Naive thymus-derived CD4-positive, alpha-beta T cell (primary cell): ENCODE results near the gene MPPED2. TPM values are rescaled to one million over a fixed set of nuclear protein-coding genes. Genes with fewer than 3 reads are reported as not detected.

Experiments
- ATAC-seq: fragments of 150-1000 bp; cut with Tn5 transposase; 2 replicates; pipeline ENCODE4 v1.10.0; 2021; ENCODE audit warnings: mild to moderate bottlenecking, moderate library complexity
- CTCF ChIA-PET: fragments of 350-600 bp; sonication (Branson Sonifier 250); formaldehyde crosslinking; loops from one replicate; lab custom pipeline; 2021; ENCODE audit warnings: antibody characterized with exemption; lab: Charles Lee
- POLR2A ChIA-PET: fragments of 350-600 bp; sonication (Branson Sonifier 250); formaldehyde crosslinking; loops from one replicate; lab custom pipeline; 2021; ENCODE audit warnings: antibody characterized with exemption, inconsistent platforms; lab: Charles Lee
- DNase-seq, 9 donors: peaks; one replicate each; pipeline versions ENCODE4 v3.0.0 to v3.0.0-alpha.2; 2020 to 2022; ENCODE audit warnings: mixed read lengths in 1 of 9
- H3K27ac ChIP-seq: one replicate; pipeline ENCODE4 v1.7.0; 2013; ENCODE audit warnings: mild to moderate bottlenecking, low read depth, low read length, moderate library complexity
- H3K27me3 ChIP-seq, 2 donors: one replicate each; pipeline ENCODE4 v1.7.0; 2013; ENCODE audit warnings: low read length in 2 of 2, mild to moderate bottlenecking in 2 of 2, moderate library complexity in 2 of 2; ENCODE audit not compliant: control insufficient read depth in 2 of 2, insufficient read depth in 2 of 2
- H3K36me3 ChIP-seq, 3 experiments: 1 replicate in 2 of 3; 2 replicates in 1 of 3; pipeline ENCODE4 v1.7.0; 2013; ENCODE audit warnings: low read length in 3 of 3, mild to moderate bottlenecking in 3 of 3, moderate library complexity in 1 of 3; ENCODE audit not compliant: insufficient read depth in 3 of 3, control insufficient read depth in 2 of 3
- H3K4me1 ChIP-seq, 2 donors: one replicate each; pipeline ENCODE4 v1.7.0; 2013; ENCODE audit warnings: low read length in 2 of 2, mild to moderate bottlenecking in 2 of 2, moderate library complexity in 1 of 2; ENCODE audit not compliant: control insufficient read depth in 2 of 2, insufficient read depth in 2 of 2
- H3K4me3 ChIP-seq: 2 replicates; pipeline ENCODE4 v1.7.0; 2013; ENCODE audit warnings: mild to moderate bottlenecking, low read length
- H3K9me3 ChIP-seq, 3 experiments: 1 replicate in 2 of 3; 2 replicates in 1 of 3; pipeline ENCODE4 v1.7.0; 2013; ENCODE audit warnings: low read length in 3 of 3; ENCODE audit not compliant: control insufficient read depth in 2 of 3
- H3K27ac Mint-ChIP-seq, 9 donors: one replicate each; pipeline ENCODE4 v1.8.0; 2020 to 2022; ENCODE audit warnings: mixed read lengths in 9 of 9, mild to moderate bottlenecking in 8 of 9, moderate library complexity in 5 of 9, inconsistent platforms in 2 of 9
- H3K27me3 Mint-ChIP-seq, 5 donors: one replicate each; pipeline ENCODE4 v1.8.0; 2021 to 2022; ENCODE audit warnings: mixed read lengths in 5 of 5, mild to moderate bottlenecking in 1 of 5
- H3K36me3 Mint-ChIP-seq, 5 donors: one replicate each; pipeline ENCODE4 v1.8.0; 2020 to 2022; ENCODE audit warnings: mixed read lengths in 5 of 5, mild to moderate bottlenecking in 3 of 5, inconsistent platforms in 1 of 5
- H3K4me1 Mint-ChIP-seq, 7 donors: one replicate each; pipeline ENCODE4 v1.8.0; 2020 to 2022; ENCODE audit warnings: mixed read lengths in 7 of 7, mild to moderate bottlenecking in 3 of 7, inconsistent platforms in 1 of 7
- H3K4me3 Mint-ChIP-seq, 10 donors: one replicate each; pipeline ENCODE4 v1.8.0; 2020 to 2022; ENCODE audit warnings: mild to moderate bottlenecking in 10 of 10, mixed read lengths in 10 of 10, moderate library complexity in 6 of 10, inconsistent platforms in 2 of 10
- H3K9me3 Mint-ChIP-seq, 11 donors: one replicate each; pipeline ENCODE4 v1.8.0; 2020 to 2022; ENCODE audit warnings: mixed read lengths in 11 of 11, mild to moderate bottlenecking in 4 of 11, inconsistent platforms in 1 of 11, moderate library complexity in 1 of 11
- intact Hi-C, 2 donors: fragments of 100-400 bp; cut with micrococcal nuclease; formaldehyde crosslinking; loops; one replicate each; pipeline ENCODE4 v1.15.1; 2023
- polyA plus RNA-seq, 2 donors: library from polyadenylated mRNA; unstranded; fragments of 300-500 nt; fragmentation: Illumina TruSeq; gene quantifications; one replicate each; pipeline ENCODE4 v1.2.3, GENCODE V29; 2021
- total RNA-seq, 6 experiments: library from RNA in 5 of 6; stranded (reverse) in 5 of 6; gene quantifications; 1 replicate in 5 of 6; 2 replicates in 1 of 6; pipeline ENCODE4 v1.2.3 and lab custom pipeline; 2021 to 2026

MPPED2 gene
- total and polyA plus RNA-seq, 7 experiments from 2014 or later: 0.09 to 3.5 (median 1.3) TPM; not detected in 2

DNA sequence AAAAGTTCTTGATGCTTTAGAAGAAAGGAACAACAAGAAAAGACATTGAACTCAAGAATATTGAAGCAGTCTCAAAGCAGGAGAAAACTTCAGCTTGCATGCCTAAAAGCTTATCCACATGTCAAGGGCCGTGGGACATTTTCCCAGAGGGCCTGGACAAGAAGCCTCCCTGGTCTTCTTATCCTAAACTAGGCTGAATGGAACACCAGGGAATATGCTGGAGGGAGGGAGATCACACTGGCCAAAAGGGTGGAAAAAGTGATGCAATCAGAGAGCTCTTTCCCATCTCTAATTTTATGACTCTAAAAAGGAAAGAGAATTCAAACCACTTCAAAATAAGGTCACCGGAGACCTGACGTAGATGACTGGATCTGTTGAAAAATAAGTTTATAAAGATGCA is 107.2 kb downstream of the MPPED2 start:
- Histone ChIP-seq H3K4me3 (no peak overlapping the region), H3K4me1 (no peaks in the 10 kb centered on the region), H3K27ac (no peak overlapping the region), H3K36me3 (no peaks in the 10 kb centered on the region), H3K9me3 (no peaks in the 10 kb centered on the region), H3K27me3 (no peaks in the 10 kb centered on the region)
- no peaks in the 10 kb centered on the region for H3K36me3 Mint-ChIP-seq
- no peaks in the 10 kb centered on the region for H3K9me3 Mint-ChIP-seq
- intact Hi-C loops: no loop called here
- H3K4me1 Mint-ChIP-seq: no peaks in the 10 kb centered on the region
- CTCF ChIA-PET: no interaction called here
- no peak overlapping the region for H3K4me3 Mint-ChIP-seq
- H3K27me3 Mint-ChIP-seq: peaks cover 0 to 16% (median 2%) of the 10 kb centered on the region in 5 donors
- no peak overlapping the region for H3K27ac Mint-ChIP-seq
- POLR2A ChIA-PET: no interaction called here
- no peak for DNase-seq
- ATAC-seq: no peak

DNA sequence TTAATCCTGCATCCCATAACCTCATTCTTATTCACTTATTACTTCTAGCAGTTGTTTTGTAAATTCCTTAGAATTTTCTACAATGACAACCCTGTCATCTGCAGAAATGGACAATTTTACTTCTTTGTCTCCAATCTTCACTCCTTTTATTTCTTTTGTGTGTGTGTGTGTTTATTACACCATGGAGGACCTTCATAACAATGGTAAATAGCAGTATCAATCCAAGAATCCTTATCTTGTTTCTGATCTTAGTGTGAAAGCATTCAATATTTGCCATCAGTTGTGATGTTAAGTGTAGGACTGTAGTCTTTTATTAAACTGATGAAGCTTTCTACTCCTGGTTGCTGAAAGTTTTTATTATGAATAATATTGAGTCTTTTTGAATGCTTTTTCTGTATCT is 109.1 kb downstream of the MPPED2 start:
- Mint-ChIP-seq H3K4me3 (no peak overlapping the region), H3K4me1 (no peaks in the 10 kb centered on the region), H3K36me3 (no peaks in the 10 kb centered on the region), H3K27me3 (peaks cover 0 to 16% (median 2%) of the 10 kb centered on the region in 5 donors), H3K27ac (no peak overlapping the region), H3K9me3 (peaks cover 0 to 2% (median 0%) of the 10 kb centered on the region in 11 donors)
- intact Hi-C loops: no loop called here
- POLR2A ChIA-PET: no interaction called here
- H3K36me3 ChIP-seq: no peaks in the 10 kb centered on the region
- no peaks in the 10 kb centered on the region for H3K9me3 ChIP-seq
- CTCF ChIA-PET: no interaction called here
- H3K27ac ChIP-seq: no peak overlapping the region
- no peaks in the 10 kb centered on the region for H3K27me3 ChIP-seq
- ATAC-seq (no peak), DNase-seq (no peak)
- H3K4me3 ChIP-seq: no peak overlapping the region
- no peaks in the 10 kb centered on the region for H3K4me1 ChIP-seq

DNA sequence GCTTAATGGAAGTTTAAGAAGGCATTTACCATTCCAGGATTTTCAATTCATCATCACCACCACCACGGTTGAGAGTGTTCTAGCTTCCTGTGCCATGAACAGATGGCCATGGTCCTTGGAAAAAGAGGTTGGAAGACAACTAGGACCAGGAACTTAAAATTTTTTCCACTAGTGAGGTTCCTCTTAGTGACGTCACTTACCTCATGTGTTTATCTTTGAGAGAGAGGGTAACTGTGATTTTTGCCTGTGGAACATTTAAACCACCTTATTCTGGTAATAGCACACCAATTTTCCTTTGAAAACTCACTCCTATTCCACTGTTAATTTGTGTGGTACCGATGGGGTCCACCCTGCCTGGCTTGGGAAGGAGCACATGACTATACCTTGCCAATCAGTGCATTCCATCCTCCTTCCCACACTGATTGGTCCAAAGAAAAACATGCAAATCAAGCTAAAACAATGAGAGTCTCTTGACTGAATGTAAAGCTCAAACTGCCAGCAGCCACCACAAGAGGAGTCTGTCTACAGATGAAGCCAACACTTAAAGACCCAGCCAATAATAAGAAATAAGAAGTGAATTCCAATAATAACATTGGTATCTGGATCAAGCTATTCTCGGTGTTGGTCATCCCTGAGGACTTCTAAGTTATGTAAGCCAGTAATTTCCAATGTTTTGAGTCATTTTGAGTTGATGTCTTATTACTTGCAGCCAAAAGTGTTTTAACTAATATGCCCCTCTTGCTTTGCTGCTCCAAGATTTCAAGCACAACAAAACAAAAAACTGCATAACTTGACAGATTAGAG is 111.8 kb downstream of the MPPED2 start:
- peaks cover 0 to 14% (median 5%) of the 10 kb centered on the region in 5 donors for H3K27me3 Mint-ChIP-seq
- H3K9me3 ChIP-seq: no peaks in the 10 kb centered on the region
- no peaks in the 10 kb centered on the region for H3K27me3 ChIP-seq
- DNase-seq: no peak
- no peak overlapping the region for H3K4me3 Mint-ChIP-seq
- no peak for ATAC-seq
- H3K27ac Mint-ChIP-seq: no peak overlapping the region
- intact Hi-C loops: no loop called here
- POLR2A ChIA-PET: no interaction called here
- H3K4me1 ChIP-seq: no peaks in the 10 kb centered on the region
- no peaks in the 10 kb centered on the region for H3K36me3 ChIP-seq
- no peak overlapping the region for H3K27ac ChIP-seq
- no peaks in the 10 kb centered on the region for H3K4me1 Mint-ChIP-seq
- H3K4me3 ChIP-seq: no peak overlapping the region
- H3K9me3 Mint-ChIP-seq: peaks cover 0 to 5% (median 0%) of the 10 kb centered on the region in 11 donors
- no peaks in the 10 kb centered on the region for H3K36me3 Mint-ChIP-seq
- CTCF ChIA-PET: no interaction called here

- Mint-ChIP-seq H3K9me3 (peaks cover 0 to 8% (median 0%) of the 10 kb centered on the region in 11 donors), H3K27ac (no peak overlapping the region), H3K36me3 (no peaks in the 10 kb centered on the region), H3K27me3 (peaks cover 0 to 8% (median 2%) of the 10 kb centered on the region in 5 donors), H3K4me1 (no peaks in the 10 kb centered on the region), H3K4me3 (no peak overlapping the region)
- DNase-seq (no peak), ATAC-seq (no peak)
- intact Hi-C loops: no loop called here
- Histone ChIP-seq H3K27ac (no peak overlapping the region), H3K36me3 (no peaks in the 10 kb centered on the region), H3K4me1 (no peaks in the 10 kb centered on the region), H3K27me3 (no peaks in the 10 kb centered on the region), H3K9me3 (no peaks in the 10 kb centered on the region), H3K4me3 (no peak overlapping the region)
- POLR2A ChIA-PET: no interaction called here
- CTCF ChIA-PET: no interaction called here
Observed at GRCh38 chr11:30471244-30471643, 114.9 kb downstream of the MPPED2 start.

GRCh38 chr11:30468881-30469280 is 117.3 kb downstream of the MPPED2 start:
- no peaks in the 10 kb centered on the region for H3K4me1 Mint-ChIP-seq
- no peak overlapping the region for H3K27ac ChIP-seq
- CTCF ChIA-PET: no interaction called here
- H3K27ac Mint-ChIP-seq: no peak overlapping the region
- DNase-seq (no peak), ATAC-seq (no peak)
- H3K36me3 Mint-ChIP-seq: no peaks in the 10 kb centered on the region
- H3K9me3 ChIP-seq: no peaks in the 10 kb centered on the region
- POLR2A ChIA-PET: no interaction called here
- peaks cover 0 to 8% (median 0%) of the 10 kb centered on the region in 11 donors for H3K9me3 Mint-ChIP-seq
- no peaks in the 10 kb centered on the region for H3K36me3 ChIP-seq
- peaks cover 0 to 12% (median 2%) of the 10 kb centered on the region in 5 donors for H3K27me3 Mint-ChIP-seq
- no peaks in the 10 kb centered on the region for H3K4me1 ChIP-seq
- no peak overlapping the region for H3K4me3 ChIP-seq
- no peaks in the 10 kb centered on the region for H3K27me3 ChIP-seq
- intact Hi-C loops: no loop called here
- H3K4me3 Mint-ChIP-seq: no peak overlapping the region

- CTCF ChIA-PET: no interaction called here
- no peaks in the 10 kb centered on the region for H3K36me3 ChIP-seq
- no peaks in the 10 kb centered on the region for H3K4me1 ChIP-seq
- no peaks in the 10 kb centered on the region for H3K9me3 ChIP-seq
- intact Hi-C loops: no loop called here
- Mint-ChIP-seq H3K36me3 (no peaks in the 10 kb centered on the region), H3K27ac (no peak overlapping the region), H3K9me3 (peaks cover 0 to 8% (median 0%) of the 10 kb centered on the region in 11 donors), H3K27me3 (peaks cover 0 to 17% (median 5%) of the 10 kb centered on the region in 5 donors), H3K4me1 (peaks cover 0 to under 1% (median 0%) of the 10 kb centered on the region in 7 donors), H3K4me3 (no peak overlapping the region)
- no peak overlapping the region for H3K4me3 ChIP-seq
- DNase-seq (no peak), ATAC-seq (no peak)
- H3K27ac ChIP-seq: no peak overlapping the region
- POLR2A ChIA-PET: no interaction called here
- no peaks in the 10 kb centered on the region for H3K27me3 ChIP-seq
Observed at GRCh38 chr11:30467176-30467575, 119.0 kb downstream of the MPPED2 start.

DNA sequence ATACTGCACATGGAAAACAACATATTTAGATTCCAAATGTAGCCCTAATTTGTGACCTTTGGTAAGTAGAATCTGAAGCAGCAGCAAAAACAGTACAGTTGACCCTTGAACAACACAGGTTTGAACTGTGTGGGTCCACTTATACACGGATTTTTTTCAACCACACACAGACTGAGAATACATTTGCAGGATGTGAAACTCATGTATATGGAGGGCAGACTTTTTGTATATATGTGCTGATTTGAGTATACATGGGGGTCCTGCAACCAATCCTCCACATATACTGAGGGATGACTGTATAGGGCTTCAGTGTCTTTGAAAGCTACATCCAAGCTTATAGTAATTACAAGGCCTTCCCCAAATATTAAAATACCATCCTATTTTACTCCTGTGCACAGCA is 120.5 kb downstream of the MPPED2 start:
- DNase-seq (no peak), ATAC-seq (no peak)
- intact Hi-C loops: no loop called here
- H3K27me3 Mint-ChIP-seq: peaks cover 0 to 11% (median 0%) of the 10 kb centered on the region in 5 donors
- H3K4me3 ChIP-seq: no peak overlapping the region
- H3K4me1 ChIP-seq: no peaks in the 10 kb centered on the region
- peaks cover 0 to 6% (median 0%) of the 10 kb centered on the region in 7 donors for H3K4me1 Mint-ChIP-seq
- no peaks in the 10 kb centered on the region for H3K27me3 ChIP-seq
- H3K9me3 Mint-ChIP-seq: peaks cover 0 to 8% (median 0%) of the 10 kb centered on the region in 11 donors
- H3K27ac Mint-ChIP-seq: no peak overlapping the region
- no peaks in the 10 kb centered on the region for H3K36me3 Mint-ChIP-seq
- CTCF ChIA-PET: no interaction called here
- no peak overlapping the region for H3K4me3 Mint-ChIP-seq
- H3K27ac ChIP-seq: no peak overlapping the region
- POLR2A ChIA-PET: no interaction called here
- no peaks in the 10 kb centered on the region for H3K9me3 ChIP-seq
- no peaks in the 10 kb centered on the region for H3K36me3 ChIP-seq
